HL-60 (cell line): ENCODE results near the gene RPL34.
A peak's percentile ranks its signal among the peaks of the same experiment; 100 is the strongest.

Source experiments
- DNase-seq, 2 experiments: peaks; one replicate each; pipeline ENCODE4 v3.0.0-alpha.2; 2010 to 2020; ENCODE audit warnings: low read depth in 1 of 2, low spot score in 1 of 2
- H3K27ac ChIP-seq: fragments of 250-450 bp; sonication (Bioruptor Pico); replicated peaks from 2 replicates; pipeline ENCODE4 v1.5.1; 2020; ENCODE audit warnings: mild to moderate bottlenecking, moderate library complexity
- H3K27me3 ChIP-seq: fragments of 250-450 bp; sonication (Bioruptor Pico); 2 replicates; pipeline ENCODE4 v1.5.1; 2021; ENCODE audit warnings: mild to moderate bottlenecking, moderate library complexity; ENCODE audit not compliant: insufficient read depth, poor library complexity, severe bottlenecking
- H3K4me3 ChIP-seq: replicated peaks from 2 replicates; pipeline ENCODE4 v1.5.1; 2011; ENCODE audit warnings: mild to moderate bottlenecking, control low read depth, low read length; ENCODE audit not compliant: insufficient read depth
- CTCF ChIP-seq: IDR thresholded peaks from one replicate; pipeline ENCODE4 v1.5.1; 2011; ENCODE audit warnings: low read length, control low read depth, inconsistent platforms; ENCODE audit not compliant: insufficient read depth
- GABPA ChIP-seq: IDR thresholded peaks from 2 replicates; pipeline ENCODE4 v1.6.1; 2012; ENCODE audit warnings: low read depth
- POLR2AphosphoS5 ChIP-seq: IDR thresholded peaks from 2 replicates; pipeline ENCODE4 v1.6.1; 2012; ENCODE audit warnings: low read depth
- REST ChIP-seq: IDR thresholded peaks from 2 replicates; pipeline ENCODE4 v1.6.1; 2012; ENCODE audit warnings: low read depth; ENCODE audit not compliant: insufficient replicate concordance
- SPI1 ChIP-seq: IDR thresholded peaks from 2 replicates; pipeline ENCODE4 v1.6.1; 2012; ENCODE audit warnings: low read depth, mild to moderate bottlenecking, borderline replicate concordance
- long read RNA-seq: library from polyadenylated mRNA; unstranded; transcript quantifications from one replicate; pipeline ENCODE4 v2.0.0, GENCODE V29; 2020

RPL34 gene
- long read RNA-seq, transcript RPL34-202 (5 exons, 441 nt), result major isoform, 371 of 448 reads
- long read RNA-seq, transcript RPL34-201 (5 exons, 529 nt), result minor isoform, 7 of 448 reads
- long read RNA-seq, partial matches to known transcripts, result 53 of 448 reads
- long read RNA-seq, other reads (novel, unspliced or antisense), result 16 of 448 reads

GRCh38 chr4:108620101-108620932 is at the start of gene RPL34:
RPL34 (plus strand) TSS chr4:108620576; CDS start chr4:108621960, 1,384 bp downstream.
- no peaks in the 10 kb centered on the region for H3K27me3 ChIP-seq
- DNase-seq, result peak; percentile 99
- TF ChIP-seq POLR2AphosphoS5 (peak; percentile 96), CTCF (no peak), GABPA (peak; percentile 92), SPI1 (peak; percentile 7; the same call in 1 of the 2 replicates), REST (peak; percentile 80)
- peak within 1 kb of the TSS; percentile 88 for H3K27ac ChIP-seq
- H3K4me3 ChIP-seq, result peak within 1 kb of the TSS; percentile 67

GRCh38 chr4:108570993-108571569 is 49.3 kb upstream of the RPL34 start:
- Histone ChIP-seq H3K27ac (no peak overlapping the region), H3K4me3 (no peak overlapping the region), H3K27me3 (peaks cover 4% of the 10 kb centered on the region)
- no peak for TF ChIP-seq REST
- no peak for TF ChIP-seq CTCF
- TF ChIP-seq POLR2AphosphoS5, result no peak
- no peak for TF ChIP-seq SPI1
- DNase-seq, result no peak

GRCh38 chr4:108574402-108574801 is 46.0 kb upstream of the RPL34 start:
- DNase-seq, result no peak
- Histone ChIP-seq H3K27ac (no peak overlapping the region), H3K4me3 (no peak overlapping the region), H3K27me3 (peaks cover 2% of the 10 kb centered on the region)
- TF ChIP-seq POLR2AphosphoS5 (no peak), REST (no peak), CTCF (no peak), GABPA (no peak), SPI1 (no peak)
